OCI-LY1 (cell line): ENCODE measurements around the gene GBE1.

Experiments used
- H2AFZ ChIP-seq: fragments of 200-600 bp; sonication (generic), shearing (Covaris generic); 2 replicates; pipeline ENCODE4 v1.6.0; 2014; ENCODE audit warnings: antibody characterized with exemption, mild to moderate bottlenecking, low read length
- H3F3A ChIP-seq: fragments of 200-600 bp; sonication (generic), shearing (Covaris generic); 2 replicates; pipeline ENCODE4 v1.6.0; 2014; ENCODE audit warnings: mild to moderate bottlenecking, antibody characterized with exemption, low read length, moderate library complexity; ENCODE audit not compliant: insufficient read depth
- H3K27ac ChIP-seq: fragments of 200-600 bp; sonication (generic); 2 replicates; pipeline ENCODE4 v1.5.1; 2014; ENCODE audit warnings: low read length, mixed run types, mild to moderate bottlenecking, low read depth; ENCODE audit not compliant: poor library complexity, severe bottlenecking
- H3K27me3 ChIP-seq: fragments of 200-600 bp; sonication (generic); 2 replicates; pipeline ENCODE4 v1.6.0; 2014; ENCODE audit warnings: antibody characterized with exemption, mild to moderate bottlenecking, low read length, moderate library complexity; ENCODE audit not compliant: insufficient read depth
- H3K36me3 ChIP-seq: fragments of 200-600 bp; sonication (generic); 2 replicates; pipeline ENCODE4 v1.6.1; 2014; ENCODE audit warnings: mild to moderate bottlenecking, antibody characterized with exemption, low read length, moderate library complexity, mixed read lengths; ENCODE audit not compliant: insufficient read depth
- H3K4me1 ChIP-seq: fragments of 200-600 bp; sonication (generic); 2 replicates; pipeline ENCODE4 v1.5.1; 2014; ENCODE audit warnings: mild to moderate bottlenecking, low read length, moderate library complexity; ENCODE audit not compliant: insufficient read depth, severe bottlenecking
- H3K4me2 ChIP-seq: fragments of 200-600 bp; sonication (generic), shearing (Covaris generic); 2 replicates; pipeline ENCODE4 v1.6.1; 2014; ENCODE audit warnings: low read length
- H3K4me3 ChIP-seq: fragments of 200-600 bp; sonication (generic); 2 replicates; pipeline ENCODE4 v1.5.1; 2014; ENCODE audit warnings: low read length, low read depth, mild to moderate bottlenecking, mixed read lengths; ENCODE audit not compliant: poor library complexity, severe bottlenecking
- H3K79me2 ChIP-seq: fragments of 200-600 bp; shearing (Covaris generic); 2 replicates; pipeline ENCODE4 v1.6.1; 2016; ENCODE audit warnings: mixed run types, low read length, mixed read lengths; ENCODE audit not compliant: insufficient read depth
- H3K9ac ChIP-seq: fragments of 200-600 bp; sonication (generic), shearing (Covaris generic); 2 replicates; pipeline ENCODE4 v1.6.1; 2014; ENCODE audit warnings: mild to moderate bottlenecking, low read length, mixed read lengths
- H3K9me2 ChIP-seq: fragments of 200-600 bp; sonication (generic), shearing (Covaris generic); 2 replicates; pipeline ENCODE4 v1.6.1; 2014; ENCODE audit warnings: low read depth, mild to moderate bottlenecking, low read length, mixed read lengths
- H3K9me3 ChIP-seq: fragments of 200-600 bp; shearing (Covaris generic); 2 replicates; pipeline ENCODE4 v1.6.1; 2014; ENCODE audit warnings: low read length, mixed read lengths
- H4K20me1 ChIP-seq: fragments of 200-600 bp; sonication (generic), shearing (Covaris generic); 2 replicates; pipeline ENCODE4 v1.6.0; 2016; ENCODE audit warnings: mild to moderate bottlenecking, low read length; ENCODE audit not compliant: insufficient read depth
- CTCF ChIP-seq: fragments of 200-600 bp; sonication (generic), shearing (Covaris generic); IDR thresholded peaks from 2 replicates; pipeline ENCODE4 v1.5.1; 2017; ENCODE audit warnings: mild to moderate bottlenecking, antibody characterized with exemption, low read length, moderate library complexity, mixed read lengths
- EZH2 ChIP-seq: fragments of 200-600 bp; sonication (generic), shearing (Covaris generic); IDR thresholded peaks from 2 replicates; pipeline ENCODE4 v1.8.0; 2017; ENCODE audit warnings: borderline replicate concordance, mixed run types, mild to moderate bottlenecking, antibody characterized with exemption, low read length, moderate library complexity, mixed read lengths

Gene GBE1

GRCh38 chr3:81793410-81793809 is 32.0 kb upstream of the GBE1 start:
- H3K4me3 ChIP-seq, result no peak overlapping the region
- H3K9ac ChIP-seq, result no peak overlapping the region
- H4K20me1 ChIP-seq, result no peaks in the 10 kb centered on the region
- H3K9me3 ChIP-seq, result no peaks in the 10 kb centered on the region
- H3K4me2 ChIP-seq, result no peak overlapping the region
- H3F3A ChIP-seq, result no peaks in the 10 kb centered on the region
- no peaks in the 10 kb centered on the region for H3K9me2 ChIP-seq
- no peaks in the 10 kb centered on the region for H3K36me3 ChIP-seq
- TF ChIP-seq CTCF (no peak), EZH2 (no peak)
- no peaks in the 10 kb centered on the region for H3K79me2 ChIP-seq
- no peak overlapping the region for H2AFZ ChIP-seq
- H3K27me3 ChIP-seq, result no peaks in the 10 kb centered on the region
- no peaks in the 10 kb centered on the region for H3K4me1 ChIP-seq
- H3K27ac ChIP-seq, result no peak overlapping the region

- TF ChIP-seq EZH2, result no peak
- TF ChIP-seq CTCF, result no peak
- Histone ChIP-seq H3K4me3 (no peak overlapping the region), H3K79me2 (no peaks in the 10 kb centered on the region), H3K4me2 (no peak overlapping the region), H3K9me2 (no peaks in the 10 kb centered on the region), H3K27ac (no peak overlapping the region), H3K27me3 (no peaks in the 10 kb centered on the region), H3K9ac (no peak overlapping the region), H4K20me1 (no peaks in the 10 kb centered on the region), H3K4me1 (no peaks in the 10 kb centered on the region), H2AFZ (no peak overlapping the region), H3K36me3 (no peaks in the 10 kb centered on the region), H3K9me3 (no peaks in the 10 kb centered on the region), H3F3A (no peaks in the 10 kb centered on the region)
Measured at GRCh38 chr3:81790117-81790516, 28.7 kb upstream of the GBE1 start.

GRCh38 chr3:81789691-81790090 is 28.2 kb upstream of the GBE1 start:
- TF ChIP-seq CTCF, result no peak
- no peak for TF ChIP-seq EZH2
- H3K27me3 ChIP-seq, result no peaks in the 10 kb centered on the region
- no peaks in the 10 kb centered on the region for H3F3A ChIP-seq
- no peaks in the 10 kb centered on the region for H4K20me1 ChIP-seq
- H3K27ac ChIP-seq, result no peak overlapping the region
- no peak overlapping the region for H3K4me3 ChIP-seq
- H3K4me2 ChIP-seq, result no peak overlapping the region
- H2AFZ ChIP-seq, result no peak overlapping the region
- no peaks in the 10 kb centered on the region for H3K4me1 ChIP-seq
- no peaks in the 10 kb centered on the region for H3K79me2 ChIP-seq
- no peaks in the 10 kb centered on the region for H3K9me2 ChIP-seq
- H3K36me3 ChIP-seq, result no peaks in the 10 kb centered on the region
- no peak overlapping the region for H3K9ac ChIP-seq
- H3K9me3 ChIP-seq, result no peaks in the 10 kb centered on the region
